HT1080 (cell line): ENCODE results near the gene IRAK1. TPM values are rescaled to one million over a fixed set of nuclear protein-coding genes. Genes with fewer than 3 reads are reported as not detected.

Experiments
- DNase-seq: peaks from one replicate; pipeline ENCODE4 v3.0.0-alpha.2; 2015; ENCODE audit warnings: low read depth
- total RNA-seq: library from RNA; depleted of rRNA; stranded (reverse); fragments of >200 nt; shearing (Covaris generic); gene quantifications from 2 replicates; pipeline ENCODE4 v1.2.3, GENCODE V29; 2014

Gene IRAK1
- total RNA-seq, 1 experiment from 2014 or later, result 232 TPM

GRCh38 chrX:154043003-154043763, 23.5 kb upstream of the IRAK1 start:
- DNase-seq, result peak; percentile 35

GRCh38 chrX:154040863-154041262, 21.2 kb upstream of the IRAK1 start:
- no peak for DNase-seq

- DNase-seq, result peak; percentile 45
Observed at GRCh38 chrX:154040307-154040756, 20.6 kb upstream of the IRAK1 start.

- DNase-seq, result no peak
Observed at GRCh38 chrX:154039577-154039976, 19.9 kb upstream of the IRAK1 start.

GRCh38 chrX:154038656-154039055, 19.0 kb upstream of the IRAK1 start:
- DNase-seq, result no peak

- no peak for DNase-seq
Observed at GRCh38 chrX:154037754-154038153, 18.1 kb upstream of the IRAK1 start.

- DNase-seq, result no peak
Observed at GRCh38 chrX:154036513-154036912, 16.8 kb upstream of the IRAK1 start.

GRCh38 chrX:154033848-154034247, 14.1 kb upstream of the IRAK1 start:
- no peak for DNase-seq

GRCh38 chrX:154032653-154033052, 13.0 kb upstream of the IRAK1 start:
- no peak for DNase-seq

- DNase-seq, result no peak
Observed at GRCh38 chrX:154032160-154032559, 12.5 kb upstream of the IRAK1 start.

- no peak for DNase-seq
Observed at GRCh38 chrX:154030715-154031305, 11.1 kb upstream of the IRAK1 start.

- no peak for DNase-seq
Observed at GRCh38 chrX:154030266-154030665, 10.6 kb upstream of the IRAK1 start.

- no peak for DNase-seq
Observed at GRCh38 chrX:154029439-154029838, 9.7 kb upstream of the IRAK1 start.

- DNase-seq, result no peak
Observed at GRCh38 chrX:154028502-154029184, 8.9 kb upstream of the IRAK1 start.

GRCh38 chrX:154027986-154028385, 8.3 kb upstream of the IRAK1 start:
- DNase-seq, result no peak

- DNase-seq, result no peak
Observed at GRCh38 chrX:154027022-154027402, 7.3 kb upstream of the IRAK1 start.

GRCh38 chrX:154026136-154027021, 6.7 kb upstream of the IRAK1 start:
- no peak for DNase-seq

GRCh38 chrX:154025230-154025629, 5.5 kb upstream of the IRAK1 start:
- DNase-seq, result no peak

- no peak for DNase-seq
Observed at GRCh38 chrX:154024271-154024670, 4.6 kb upstream of the IRAK1 start.

- no peak for DNase-seq
Observed at GRCh38 chrX:154023276-154024000, 3.7 kb upstream of the IRAK1 start.

GRCh38 chrX:154022108-154022507, 2.4 kb upstream of the IRAK1 start:
- no peak for DNase-seq
